Tibial artery (tissue), 4 donors: ENCODE data around the gene SURF6.
A peak's percentile ranks its signal among the peaks of the same experiment; 100 is the strongest.

Source experiments
- DNase-seq, 2 donors: peaks; one replicate each; pipeline ENCODE4 v3.0.0-alpha.2; 2019
- H3K27ac ChIP-seq, 2 donors: fragments of 200-600 bp; sonication (generic) in 1 of 2; 1 replicate in 1 of 2; 2 replicates in 1 of 2; pipeline ENCODE4 v1.5.1; 2018 to 2019; ENCODE audit warnings: mild to moderate bottlenecking in 1 of 2
- H3K27me3 ChIP-seq, 2 donors: fragments of 200-600 bp; sonication (generic) in 1 of 2; one replicate each; pipeline versions ENCODE4 v1.5.1 to v1.6.0; 2016 to 2019
- H3K36me3 ChIP-seq, 3 donors: fragments of 200-600 bp; sonication (generic) in 2 of 3; one replicate each; pipeline ENCODE4 v1.5.1; 2016 to 2019; ENCODE audit warnings: mild to moderate bottlenecking in 2 of 3
- H3K4me1 ChIP-seq, 4 donors: fragments of 200-600 bp; sonication (generic) in 2 of 4; 1 replicate in 3 of 4; 2 replicates in 1 of 4; pipeline ENCODE4 v1.5.1; 2016 to 2019
- H3K4me3 ChIP-seq, 2 donors: fragments of 200-600 bp; sonication (generic) in 1 of 2; 1 replicate in 1 of 2; 2 replicates in 1 of 2; pipeline ENCODE4 v1.5.1; 2018 to 2019; ENCODE audit warnings: mild to moderate bottlenecking in 2 of 2
- H3K9me3 ChIP-seq, 3 donors: fragments of 200-600 bp; sonication (generic) in 1 of 3; one replicate each; pipeline ENCODE4 v1.5.1; 2016 to 2019
- CTCF ChIP-seq, 2 experiments: fragments of 200-600 bp in 1 of 2; fragments of 450-650 bp in 1 of 2; IDR thresholded peaks; one replicate each; pipeline ENCODE4 v1.5.1; 2017 to 2019; ENCODE audit warnings: antibody characterized with exemption in 2 of 2, mild to moderate bottlenecking in 1 of 2, moderate library complexity in 1 of 2
- intact Hi-C: fragments of 100-400 bp; cut with DNase I; formaldehyde crosslinking; loops from one replicate; pipeline ENCODE4 v1.15.0; 2023; ENCODE audit warnings: low total_unique reads

Gene SURF6

GRCh38 chr9:133359399-133360175, 23.6 kb upstream of the SURF6 start:
- H3K27ac ChIP-seq: no peak overlapping the region
- H3K4me3 ChIP-seq: no peak overlapping the region
- peaks cover 27 to 64% (median 34%) of the 10 kb centered on the region in 3 donors for H3K36me3 ChIP-seq
- no peak for TF ChIP-seq CTCF (IDR thresholded peaks at IDR 0.05)
- intact Hi-C loops: no loop called here
- H3K9me3 ChIP-seq: no peaks in the 10 kb centered on the region
- no peaks in the 10 kb centered on the region for H3K27me3 ChIP-seq
- DNase-seq: no peak
- H3K4me1 ChIP-seq: peaks cover 0 to 36% (median 25%) of the 10 kb centered on the region in 4 donors

GRCh38 chr9:133357656-133358055, 21.7 kb upstream of the SURF6 start:
- no peaks in the 10 kb centered on the region for H3K9me3 ChIP-seq
- no peak for DNase-seq
- peaks cover 9 to 60% (median 19%) of the 10 kb centered on the region in 3 donors for H3K36me3 ChIP-seq
- intact Hi-C loops: no loop called here
- TF ChIP-seq CTCF (IDR thresholded peaks at IDR 0.05): no peak
- H3K27me3 ChIP-seq: no peaks in the 10 kb centered on the region
- H3K4me3 ChIP-seq: peak overlapping the region in 1 of 2 donors; percentile 94
- H3K27ac ChIP-seq: no peak overlapping the region
- peaks cover 0 to 36% (median 27%) of the 10 kb centered on the region in 4 donors for H3K4me1 ChIP-seq

- Histone ChIP-seq H3K36me3 (peaks cover 10 to 60% (median 20%) of the 10 kb centered on the region in 3 donors), H3K27me3 (no peaks in the 10 kb centered on the region), H3K27ac (peak within 1 kb of the TSS; percentile 74 to 79), H3K4me3 (peak within 1 kb of the TSS; percentile 70 to 94), H3K4me1 (peaks cover 0 to 36% (median 27%) of the 10 kb centered on the region in 4 donors), H3K9me3 (no peaks in the 10 kb centered on the region)
- TF ChIP-seq CTCF (IDR thresholded peaks at IDR 0.05): no peak
- peak; percentile 83 to 93 for DNase-seq
- intact Hi-C loops: no loop called here
Observed at GRCh38 chr9:133356391-133357091, 20.6 kb upstream of the SURF6 start, which contains the start of the genes SURF1 and SURF2. SURF1 (minus strand) TSS chr9:133356487; CDS start chr9:133356453, 34 bp downstream. SURF2 (plus strand) TSS chr9:133356550; CDS start chr9:133356593, 43 bp downstream.

- H3K4me1 ChIP-seq: peaks cover 0 to 36% (median 27%) of the 10 kb centered on the region in 4 donors
- peak overlapping the region; percentile 74 to 79 for H3K27ac ChIP-seq
- peaks cover 17 to 60% (median 21%) of the 10 kb centered on the region in 3 donors for H3K36me3 ChIP-seq
- DNase-seq: no peak
- H3K9me3 ChIP-seq: no peaks in the 10 kb centered on the region
- no peaks in the 10 kb centered on the region for H3K27me3 ChIP-seq
- intact Hi-C loops: no loop called here
- peak overlapping the region; percentile 70 to 94 for H3K4me3 ChIP-seq
- TF ChIP-seq CTCF (IDR thresholded peaks at IDR 0.05): no peak
Observed at GRCh38 chr9:133355881-133356357, 19.9 kb upstream of the SURF6 start.

GRCh38 chr9:133354766-133355165, 18.8 kb upstream of the SURF6 start:
- no peak for DNase-seq
- Histone ChIP-seq H3K36me3 (peaks cover 28 to 60% (median 33%) of the 10 kb centered on the region in 3 donors), H3K27ac (no peak overlapping the region), H3K4me3 (no peak overlapping the region), H3K27me3 (no peaks in the 10 kb centered on the region), H3K4me1 (peaks cover 0 to 41% (median 27%) of the 10 kb centered on the region in 4 donors), H3K9me3 (no peaks in the 10 kb centered on the region)
- TF ChIP-seq CTCF (IDR thresholded peaks at IDR 0.05): no peak
- intact Hi-C loops: no loop called here
